HG03280 (cell line): ENCODE measurements around the gene COL5A3.
"Not testable (repeated sequence)": the region's sequence is repeated elsewhere in the genome, so short reads cannot be mapped to it uniquely, and the experiment has no call there.

Source experiments
- ATAC-seq: cut with Tn5 transposase; IDR thresholded peaks from one replicate; pipeline ENCODE4 v1.9.1; 2021; ENCODE audit warnings: mild to moderate bottlenecking, moderate library complexity; ENCODE audit not compliant: unreplicated experiment

Gene COL5A3

GRCh38 chr19:10010247-10010691, at the start of gene COL5A3:
Gene COL5A3 (minus strand): TSS chr19:10010504. CDS start chr19:10010385, 119 bp downstream.
- ATAC-seq: no peak

GRCh38 chr19:10052602-10053360, 42.5 kb upstream of the COL5A3 start:
- ATAC-seq: no peak

GRCh38 chr19:10049626-10050025, 39.3 kb upstream of the COL5A3 start:
- ATAC-seq: no peak

- ATAC-seq: no peak
These were observed 35.1 kb upstream of the COL5A3 start for GRCh38 chr19:10045371-10045770.

GRCh38 chr19:10044390-10044789, 34.1 kb upstream of the COL5A3 start:
- ATAC-seq: no peak

GRCh38 chr19:10043286-10043927, 33.1 kb upstream of the COL5A3 start:
- no peak for ATAC-seq

- no peak for ATAC-seq
These were observed 27.5 kb upstream of the COL5A3 start for GRCh38 chr19:10037809-10038208.

GRCh38 chr19:10037367-10037766, 27.1 kb upstream of the COL5A3 start:
- no peak for ATAC-seq

GRCh38 chr19:10036601-10037071, 26.3 kb upstream of the COL5A3 start:
- no peak for ATAC-seq

GRCh38 chr19:10033614-10034013, 23.3 kb upstream of the COL5A3 start:
- no peak for ATAC-seq

- ATAC-seq: peak; percentile 76
These were observed 17.1 kb upstream of the COL5A3 start for GRCh38 chr19:10027158-10027997.

- ATAC-seq: no peak
These were observed 16.4 kb upstream of the COL5A3 start for GRCh38 chr19:10026744-10027143.

- not testable (repeated sequence) for ATAC-seq
These were observed 12.8 kb upstream of the COL5A3 start for GRCh38 chr19:10023096-10023495.

- no peak for ATAC-seq
These were observed 11.6 kb upstream of the COL5A3 start for GRCh38 chr19:10021863-10022262.

GRCh38 chr19:10021446-10021845, 11.1 kb upstream of the COL5A3 start:
- ATAC-seq: no peak

GRCh38 chr19:10020851-10021250, 10.5 kb upstream of the COL5A3 start:
- ATAC-seq: no peak

- no peak for ATAC-seq
These were observed 8.9 kb upstream of the COL5A3 start for GRCh38 chr19:10019246-10019645.

- no peak for ATAC-seq
These were observed 8.5 kb upstream of the COL5A3 start for GRCh38 chr19:10018786-10019185.

- no peak for ATAC-seq
These were observed 8.0 kb upstream of the COL5A3 start for GRCh38 chr19:10018263-10018662.

GRCh38 chr19:10013834-10014618, 3.7 kb upstream of the COL5A3 start:
- no peak for ATAC-seq

- ATAC-seq: no peak
These were observed 3.0 kb upstream of the COL5A3 start, which contains the start of gene RDH8 for GRCh38 chr19:10013316-10013715. Gene RDH8 (plus strand): TSS chr19:10013483. CDS start chr19:10013498, 15 bp downstream.
